Endothelial cell (in vitro differentiated cells): Measurements from ENCODE around the gene LRP1B. TPM values are rescaled to one million over a fixed set of nuclear protein-coding genes. Genes with fewer than 3 reads are reported as not detected.

Experiments
- DNase-seq: peaks from one replicate; pipeline ENCODE4 v3.0.0; 2021; ENCODE audit warnings: low spot score
- H3K27ac Mint-ChIP-seq: one replicate; pipeline ENCODE4 v1.8.0; 2021; ENCODE audit warnings: mixed read lengths, inconsistent platforms; ENCODE audit not compliant: unreplicated experiment
- H3K27me3 Mint-ChIP-seq: one replicate; pipeline ENCODE4 v1.8.0; 2021; ENCODE audit warnings: mild to moderate bottlenecking, moderate library complexity, mixed read lengths, inconsistent platforms; ENCODE audit not compliant: unreplicated experiment
- H3K36me3 Mint-ChIP-seq: one replicate; pipeline ENCODE4 v1.8.0; 2021; ENCODE audit warnings: mild to moderate bottlenecking, low read depth, mixed read lengths, inconsistent platforms; ENCODE audit not compliant: unreplicated experiment
- H3K4me1 Mint-ChIP-seq: one replicate; pipeline ENCODE4 v1.8.0; 2021; ENCODE audit warnings: mild to moderate bottlenecking, mixed read lengths, inconsistent platforms; ENCODE audit not compliant: unreplicated experiment
- H3K4me3 Mint-ChIP-seq: one replicate; pipeline ENCODE4 v1.8.0; 2021; ENCODE audit warnings: mild to moderate bottlenecking, mixed read lengths, inconsistent platforms; ENCODE audit not compliant: unreplicated experiment
- H3K9me3 Mint-ChIP-seq: one replicate; pipeline ENCODE4 v1.8.0; 2021; ENCODE audit warnings: mixed read lengths, inconsistent platforms; ENCODE audit not compliant: unreplicated experiment
- CTCF ChIP-seq: fragments of 200-600 bp; sonication (generic); IDR thresholded peaks from one replicate; pipeline ENCODE4 v1.5.0; 2021; ENCODE audit warnings: antibody characterized with exemption; ENCODE audit not compliant: unreplicated experiment
- total RNA-seq: library from RNA; stranded (reverse); fragmentation: NEBNext Ultra II Directional; extraction: Animal tissue kit (Norgen Biotek cat#: 25700); gene quantifications from one replicate; pipeline ENCODE4 v1.2.1, GENCODE V29; 2021; ENCODE audit not compliant: unreplicated experiment

The LRP1B gene
- total RNA-seq, 1 donor from 2014 or later: 1.4 TPM

- no peaks in the 10 kb centered on the region for H3K27me3 Mint-ChIP-seq
- TF ChIP-seq CTCF: no peak
- H3K9me3 Mint-ChIP-seq: no peaks in the 10 kb centered on the region
- no peaks in the 10 kb centered on the region for H3K4me1 Mint-ChIP-seq
- no peak overlapping the region for H3K27ac Mint-ChIP-seq
- DNase-seq: no peak
- no peaks in the 10 kb centered on the region for H3K36me3 Mint-ChIP-seq
- H3K4me3 Mint-ChIP-seq: no peak overlapping the region
These were observed 1883.9 kb downstream of the LRP1B start for GRCh38 chr2:140246957-140247356.

GRCh38 chr2:140246058-140246457 lies 1884.8 kb downstream of the LRP1B start:
- no peak for TF ChIP-seq CTCF
- Mint-ChIP-seq H3K4me3 (no peak overlapping the region), H3K27ac (no peak overlapping the region), H3K27me3 (no peaks in the 10 kb centered on the region), H3K4me1 (no peaks in the 10 kb centered on the region), H3K9me3 (no peaks in the 10 kb centered on the region), H3K36me3 (no peaks in the 10 kb centered on the region)
- DNase-seq: no peak

GRCh38 chr2:140242889-140243288 lies 1887.9 kb downstream of the LRP1B start:
- no peaks in the 10 kb centered on the region for H3K36me3 Mint-ChIP-seq

GRCh38 chr2:140234116-140234515 lies 1896.7 kb downstream of the LRP1B start:
- Mint-ChIP-seq H3K27me3 (no peaks in the 10 kb centered on the region), H3K4me3 (no peak overlapping the region), H3K9me3 (no peaks in the 10 kb centered on the region), H3K4me1 (no peaks in the 10 kb centered on the region), H3K36me3 (no peaks in the 10 kb centered on the region), H3K27ac (no peak overlapping the region)
- TF ChIP-seq CTCF: no peak
- no peak for DNase-seq

More at GRCh38 chr2:140242889-140243288, 1887.9 kb downstream of the LRP1B start:
- H3K27me3 Mint-ChIP-seq: peaks cover 1% of the 10 kb centered on the region
- no peak overlapping the region for H3K4me3 Mint-ChIP-seq
- DNase-seq: no peak
- H3K4me1 Mint-ChIP-seq: no peaks in the 10 kb centered on the region
- H3K9me3 Mint-ChIP-seq: no peaks in the 10 kb centered on the region
- no peak overlapping the region for H3K27ac Mint-ChIP-seq
- no peak for TF ChIP-seq CTCF

- DNase-seq: no peak
- Mint-ChIP-seq H3K27ac (no peak overlapping the region), H3K4me1 (no peaks in the 10 kb centered on the region), H3K36me3 (no peaks in the 10 kb centered on the region), H3K9me3 (no peaks in the 10 kb centered on the region), H3K27me3 (no peaks in the 10 kb centered on the region), H3K4me3 (no peak overlapping the region)
- TF ChIP-seq CTCF: no peak
These were observed 1919.9 kb downstream of the LRP1B start for GRCh38 chr2:140210963-140211362.
